ENCODE measurements around the gene MMP24OS.

DNA sequence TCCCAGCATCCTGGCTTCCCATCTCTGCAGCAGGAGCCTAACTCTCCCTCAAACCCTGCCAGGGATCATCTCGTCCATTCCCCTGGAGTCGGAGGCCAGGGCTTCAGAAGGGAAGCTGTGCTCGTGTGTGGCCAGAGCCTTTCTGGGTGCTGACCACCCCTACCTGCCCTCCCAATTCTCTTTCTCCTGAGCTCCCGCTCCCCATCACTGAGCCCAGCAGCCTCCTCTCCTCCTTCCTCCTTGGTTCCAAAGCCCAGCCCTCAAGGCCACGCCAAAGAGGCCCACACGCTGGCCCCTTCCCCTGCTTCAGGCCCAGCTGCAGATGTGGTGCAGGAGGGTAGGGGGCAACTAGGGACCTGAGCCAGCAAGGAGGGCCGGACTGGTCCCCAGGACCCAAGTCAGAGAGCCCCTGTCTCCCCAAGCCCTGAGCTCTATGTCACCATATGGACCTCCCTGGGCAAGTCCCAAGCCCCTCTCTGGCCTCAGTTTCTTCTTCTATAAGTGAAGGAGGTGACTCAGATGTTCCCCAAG lies 13.0 kb upstream of the MMP24OS start:
- TF ChIP-seq, protein P1, sequence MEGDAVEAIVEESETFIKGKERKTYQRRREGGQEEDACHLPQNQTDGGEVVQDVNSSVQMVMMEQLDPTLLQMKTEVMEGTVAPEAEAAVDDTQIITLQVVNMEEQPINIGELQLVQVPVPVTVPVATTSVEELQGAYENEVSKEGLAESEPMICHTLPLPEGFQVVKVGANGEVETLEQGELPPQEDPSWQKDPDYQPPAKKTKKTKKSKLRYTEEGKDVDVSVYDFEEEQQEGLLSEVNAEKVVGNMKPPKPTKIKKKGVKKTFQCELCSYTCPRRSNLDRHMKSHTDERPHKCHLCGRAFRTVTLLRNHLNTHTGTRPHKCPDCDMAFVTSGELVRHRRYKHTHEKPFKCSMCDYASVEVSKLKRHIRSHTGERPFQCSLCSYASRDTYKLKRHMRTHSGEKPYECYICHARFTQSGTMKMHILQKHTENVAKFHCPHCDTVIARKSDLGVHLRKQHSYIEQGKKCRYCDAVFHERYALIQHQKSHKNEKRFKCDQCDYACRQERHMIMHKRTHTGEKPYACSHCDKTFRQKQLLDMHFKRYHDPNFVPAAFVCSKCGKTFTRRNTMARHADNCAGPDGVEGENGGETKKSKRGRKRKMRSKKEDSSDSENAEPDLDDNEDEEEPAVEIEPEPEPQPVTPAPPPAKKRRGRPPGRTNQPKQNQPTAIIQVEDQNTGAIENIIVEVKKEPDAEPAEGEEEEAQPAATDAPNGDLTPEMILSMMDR (conservative IDR thresholded peaks at IDR 0.05) = no peak
- no peak for TF ChIP-seq ZFX (IDR thresholded peaks at IDR 0.05)

Data from C4-2B (cell line).